HEK293 (cell line): Measurements from ENCODE around the gene SH2D1A.

Experiments used
- CTCF ChIA-PET: fragments of 350-600 bp; formaldehyde crosslinking; extraction: SDS; loops from one replicate; lab custom pipeline; 2021; ENCODE audit warnings: antibody characterized with exemption; lab: Yijun Ruan, JAX
- POLR2A ChIA-PET: fragments of 300-600 bp; formaldehyde crosslinking; extraction: SDS; loops from one replicate; lab custom pipeline; 2020; ENCODE audit warnings: antibody characterized with exemption, inconsistent platforms; lab: Yijun Ruan, JAX
- H3K27ac ChIP-seq: fragments of 200-500 bp; sonication (Bioruptor generic); 2 replicates; pipeline ENCODE4 v1.5.1; 2014; ENCODE audit warnings: low read depth, low read length, control low read depth, inconsistent platforms; ENCODE audit errors: extremely low read depth
- H3K36me3 ChIP-seq, 2 experiments: fragments of 200-500 bp in 1 of 2; sonication (Bioruptor generic) in 1 of 2; 1 replicate in 1 of 2; 2 replicates in 1 of 2; pipeline ENCODE4 v1.5.1; 2014 to 2017; ENCODE audit warnings: inconsistent platforms in 2 of 2, low read length in 2 of 2; ENCODE audit not compliant: control insufficient read depth in 2 of 2, insufficient read depth in 1 of 2
- H3K4me1 ChIP-seq: fragments of 200-500 bp; sonication (Bioruptor generic); 2 replicates; pipeline ENCODE4 v1.5.1; 2014; ENCODE audit warnings: mild to moderate bottlenecking, low read length, inconsistent platforms; ENCODE audit not compliant: control insufficient read depth, insufficient read depth
- H3K4me3 ChIP-seq: 2 replicates; pipeline ENCODE4 v1.5.1; 2011; ENCODE audit warnings: low read depth, mild to moderate bottlenecking, control low read depth, low read length, moderate library complexity
- H3K9me3 ChIP-seq: fragments of 200-500 bp; sonication (Bioruptor generic); 2 replicates; pipeline ENCODE4 v1.5.1; 2014; ENCODE audit warnings: low read depth, low read length, inconsistent platforms; ENCODE audit not compliant: control insufficient read depth, insufficient read depth
- GLIS2 ChIP-seq: fragments of 450-650 bp; formaldehyde crosslinking; IDR thresholded peaks from 2 replicates; pipeline ENCODE4 v1.5.1; 2016; ENCODE audit warnings: missing biosample characterization, missing genetic modification characterization
- KLF10 ChIP-seq: fragments of 450-650 bp; IDR thresholded peaks from 2 replicates; pipeline ENCODE4 v1.5.1; 2018; ENCODE audit warnings: missing biosample characterization, mild to moderate bottlenecking, missing genetic modification characterization
- PRDM10 ChIP-seq: fragments of 450-650 bp; formaldehyde crosslinking; IDR thresholded peaks from 2 replicates; pipeline ENCODE4 v1.5.1; 2016; ENCODE audit warnings: missing biosample characterization, missing genetic modification characterization
- PRDM2 ChIP-seq: fragments of 450-650 bp; formaldehyde crosslinking; IDR thresholded peaks from 2 replicates; pipeline ENCODE4 v1.5.1; 2016; ENCODE audit warnings: missing biosample characterization, missing genetic modification characterization, borderline replicate concordance
- SETDB1 ChIP-seq: IDR thresholded peaks from one replicate; pipeline ENCODE4 v1.6.1; 2017; ENCODE audit warnings: mild to moderate bottlenecking, low read length, moderate library complexity, mixed read lengths; ENCODE audit not compliant: insufficient read length
- SP3 ChIP-seq: fragments of 450-650 bp; formaldehyde crosslinking; IDR thresholded peaks from 2 replicates; pipeline ENCODE4 v1.5.1; 2016; ENCODE audit warnings: missing biosample characterization, missing genetic modification characterization
- ZFP3 ChIP-seq: fragments of 450-650 bp; formaldehyde crosslinking; IDR thresholded peaks from 2 replicates; pipeline ENCODE4 v1.5.1; 2016; ENCODE audit warnings: low read depth, missing biosample characterization, missing genetic modification characterization
- ZNF10 ChIP-seq: fragments of 450-650 bp; formaldehyde crosslinking; IDR thresholded peaks from 2 replicates; pipeline ENCODE4 v1.5.1; 2017; ENCODE audit warnings: missing biosample characterization, missing genetic modification characterization
- ZNF16 ChIP-seq: fragments of 450-650 bp; formaldehyde crosslinking; IDR thresholded peaks from 2 replicates; pipeline ENCODE4 v1.5.1; 2016; ENCODE audit warnings: low read depth, missing biosample characterization, missing genetic modification characterization
- ZNF23 ChIP-seq: fragments of 450-650 bp; formaldehyde crosslinking; IDR thresholded peaks from 2 replicates; pipeline ENCODE4 v1.5.1; 2016; ENCODE audit warnings: missing biosample characterization, missing genetic modification characterization, borderline replicate concordance
- ZNF239 ChIP-seq: fragments of 450-650 bp; formaldehyde crosslinking; IDR thresholded peaks from 2 replicates; pipeline ENCODE4 v1.5.1; 2016; ENCODE audit warnings: missing biosample characterization, missing genetic modification characterization
- ZNF248 ChIP-seq: fragments of 450-650 bp; formaldehyde crosslinking; IDR thresholded peaks from 2 replicates; pipeline ENCODE4 v1.5.1; 2017; ENCODE audit warnings: missing biosample characterization, missing genetic modification characterization
- ZNF292 ChIP-seq: fragments of 450-650 bp; formaldehyde crosslinking; IDR thresholded peaks from 2 replicates; pipeline ENCODE4 v1.5.1; 2016; ENCODE audit warnings: low read depth, missing biosample characterization, missing genetic modification characterization, borderline replicate concordance
- ZNF324 ChIP-seq: fragments of 450-650 bp; formaldehyde crosslinking; IDR thresholded peaks from 2 replicates; pipeline ENCODE4 v1.5.1; 2016; ENCODE audit warnings: missing biosample characterization, missing genetic modification characterization
- ZNF335 ChIP-seq: fragments of 450-650 bp; formaldehyde crosslinking; conservative IDR thresholded peaks from 2 replicates; pipeline ENCODE4 v1.5.1; 2016; ENCODE audit warnings: missing biosample characterization, missing genetic modification characterization
- ZNF37A ChIP-seq: fragments of 450-650 bp; IDR thresholded peaks from 2 replicates; pipeline ENCODE4 v1.5.1; 2018; ENCODE audit warnings: missing biosample characterization, missing genetic modification characterization
- ZNF510 ChIP-seq: fragments of 450-650 bp; formaldehyde crosslinking; IDR thresholded peaks from 2 replicates; pipeline ENCODE4 v1.5.1; 2018; ENCODE audit warnings: mild to moderate bottlenecking, missing genetic modification characterization, missing biosample characterization; ENCODE audit not compliant: insufficient replicate concordance
- ZNF548 ChIP-seq: fragments of 450-650 bp; formaldehyde crosslinking; IDR thresholded peaks from 2 replicates; pipeline ENCODE4 v1.5.1; 2016; ENCODE audit warnings: missing biosample characterization, missing genetic modification characterization
- ZNF704 ChIP-seq: fragments of 450-650 bp; formaldehyde crosslinking; IDR thresholded peaks from 2 replicates; pipeline ENCODE4 v1.5.1; 2016; ENCODE audit warnings: missing biosample characterization, missing genetic modification characterization
- TF ChIP-seq, protein P1 (sequence below): fragments of 450-650 bp; formaldehyde crosslinking; IDR thresholded peaks from 2 replicates; pipeline ENCODE4 v1.5.1; 2017; ENCODE audit warnings: missing biosample characterization, missing genetic modification characterization

Gene SH2D1A

DNA sequence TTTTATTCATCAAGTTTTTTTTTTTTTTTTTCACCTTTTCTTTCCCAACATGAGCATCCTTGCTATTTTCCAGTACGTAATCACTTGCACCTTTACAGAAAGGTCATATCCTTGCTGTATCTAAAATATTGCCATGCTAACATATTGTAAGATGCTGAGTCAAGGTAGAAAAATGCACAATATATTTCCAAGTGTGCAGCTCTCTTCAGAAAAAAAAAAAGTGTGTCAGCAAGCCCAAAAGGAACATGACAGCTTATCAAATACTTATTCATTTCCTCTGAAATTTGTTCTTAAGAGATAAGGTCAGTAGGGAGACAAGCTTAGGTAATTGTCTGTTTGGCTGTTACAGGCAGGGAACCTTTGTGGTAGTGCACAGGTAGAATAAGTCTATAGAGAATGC lies 27.0 kb downstream of the SH2D1A start (continued):
- TF ChIP-seq ZNF10 (tag by site-specific recombination) (no peak), PRDM10 (tag by site-specific recombination) (no peak), ZNF292 (tag by site-specific recombination) (no peak), ZFP3 (tag by site-specific recombination) (no peak), ZNF335 (tag by site-specific recombination) (no peak), ZNF704 (tag by site-specific recombination) (no peak)
- TF ChIP-seq, all 188 proteins: peak for 0

DNA sequence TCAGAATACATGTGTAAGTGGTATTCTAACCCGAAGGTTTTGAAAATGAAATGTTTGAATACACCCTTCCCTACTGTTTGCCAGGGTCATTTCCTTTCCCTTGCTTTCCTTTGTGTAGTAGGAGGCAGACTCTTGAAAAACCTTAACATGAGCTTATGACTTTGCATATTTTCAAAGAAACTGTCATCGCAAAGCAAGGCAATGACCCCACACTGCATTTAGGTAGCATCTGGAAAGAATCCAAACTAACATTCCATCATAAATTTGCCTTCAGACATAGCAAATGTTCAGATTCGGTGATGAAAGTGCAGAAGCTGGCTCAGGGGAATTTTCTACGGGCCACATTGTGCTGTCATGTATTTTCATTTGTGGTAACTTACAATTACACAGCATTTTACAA lies 32.3 kb downstream of the SH2D1A start:
- no peaks in the 10 kb centered on the region for H3K9me3 ChIP-seq
- H3K4me1 ChIP-seq: no peaks in the 10 kb centered on the region
- POLR2A ChIA-PET: no interaction called here
- CTCF ChIA-PET: interaction anchor here (0.7 kb wide), 2 partner anchors 11 to 13 kb away, joined by 3 read pairs; no protein-coding TSS in a partner anchor
- H3K27ac ChIP-seq: no peak overlapping the region
- no peaks in the 10 kb centered on the region for H3K36me3 ChIP-seq
- TF ChIP-seq ZNF510 (tag by site-specific recombination): no peak
- no peak for TF ChIP-seq ZNF324 (tag by site-specific recombination)
- no peak for TF ChIP-seq ZNF548 (tag by site-specific recombination)
- no peak for TF ChIP-seq GLIS2 (tag by site-specific recombination)
- no peak for TF ChIP-seq PRDM2
- TF ChIP-seq, all 188 proteins: peak for 0
- H3K4me3 ChIP-seq: no peak overlapping the region

GRCh38 chrX:124383354-124383753 lies 37.0 kb downstream of the SH2D1A start:
- no peaks in the 10 kb centered on the region for H3K9me3 ChIP-seq
- POLR2A ChIA-PET: no interaction called here
- CTCF ChIA-PET: no interaction called here
- no peaks in the 10 kb centered on the region for H3K36me3 ChIP-seq
- H3K4me1 ChIP-seq: no peaks in the 10 kb centered on the region
- H3K4me3 ChIP-seq: no peak overlapping the region
- no peak overlapping the region for H3K27ac ChIP-seq
- TF ChIP-seq ZNF704 (tag by site-specific recombination) (no peak), KLF10 (tag by site-specific recombination) (no peak), ZNF37A (tag by site-specific recombination) (no peak), SP3 (no peak), ZNF16 (tag by site-specific recombination) (no peak), SETDB1 (no peak), ZNF292 (tag by site-specific recombination) (no peak), ZNF248 (tag by site-specific recombination) (no peak), ZNF239 (no peak), ZNF23 (tag by site-specific recombination) (no peak)
- TF ChIP-seq, protein P1, sequence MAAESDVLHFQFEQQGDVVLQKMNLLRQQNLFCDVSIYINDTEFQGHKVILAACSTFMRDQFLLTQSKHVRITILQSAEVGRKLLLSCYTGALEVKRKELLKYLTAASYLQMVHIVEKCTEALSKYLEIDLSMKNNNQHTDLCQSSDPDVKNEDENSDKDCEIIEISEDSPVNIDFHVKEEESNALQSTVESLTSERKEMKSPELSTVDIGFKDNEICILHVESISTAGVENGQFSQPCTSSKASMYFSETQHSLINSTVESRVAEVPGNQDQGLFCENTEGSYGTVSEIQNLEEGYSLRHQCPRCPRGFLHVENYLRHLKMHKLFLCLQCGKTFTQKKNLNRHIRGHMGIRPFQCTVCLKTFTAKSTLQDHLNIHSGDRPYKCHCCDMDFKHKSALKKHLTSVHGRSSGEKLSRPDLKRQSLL (tag by site-specific recombination): no peak
